ENCODE measurements around the gene AQP1.

The AQP1 gene

DNA sequence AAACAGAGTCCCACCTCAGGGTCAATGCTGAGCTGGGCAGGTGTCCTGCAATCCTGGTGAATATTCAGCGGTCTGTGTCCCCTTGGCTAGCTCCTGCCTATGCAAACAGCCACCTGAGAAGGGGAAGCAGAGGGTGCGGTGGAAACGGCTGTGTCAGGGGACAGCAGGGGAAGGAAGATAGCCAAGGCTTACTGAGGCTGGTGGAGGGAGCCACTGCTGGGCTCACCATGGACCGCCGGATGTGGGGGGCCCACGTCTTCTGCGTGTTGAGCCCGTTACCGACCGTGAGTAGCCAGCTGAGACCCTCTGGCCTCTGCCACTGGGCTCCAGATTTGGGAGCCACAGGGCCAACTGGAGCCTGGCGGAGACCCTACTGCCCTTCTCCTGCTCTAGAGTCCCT, 52.2 kb downstream of the AQP1 start, which contains the start of gene GHRHR:
TSS of gene GHRHR (plus strand) at position 112 of the 400 bp plus-strand sequence. CDS start at position 228, 116 bp downstream.
- intact Hi-C loops (cut with DNase I) = no loop called here
- DNase-seq = peak in 1 of 42 donors; percentile 27

DNA sequence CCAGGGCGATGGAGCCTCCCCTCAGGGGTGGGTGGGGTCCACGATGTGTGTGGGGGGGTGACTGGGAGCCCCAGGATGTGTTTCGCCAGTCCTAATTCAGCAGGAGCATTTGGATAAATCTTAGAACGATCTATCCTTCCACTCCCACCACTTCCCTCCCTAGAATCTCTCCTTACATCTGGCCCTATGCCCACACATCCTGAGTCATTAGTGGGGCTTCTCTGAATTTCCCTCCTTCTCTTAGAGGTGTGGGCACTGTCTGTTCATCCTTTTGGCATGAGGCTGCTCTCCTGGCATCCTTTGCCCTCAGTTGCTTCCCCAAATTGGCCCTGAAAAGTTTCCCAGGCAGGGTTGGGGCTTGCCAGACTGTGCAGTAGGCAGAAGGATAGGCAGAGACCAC, 53.7 kb downstream of the AQP1 start:
- peak in 1 of 42 donors; percentile 40 for DNase-seq
- intact Hi-C loops (cut with DNase I) = no loop called here

DNA sequence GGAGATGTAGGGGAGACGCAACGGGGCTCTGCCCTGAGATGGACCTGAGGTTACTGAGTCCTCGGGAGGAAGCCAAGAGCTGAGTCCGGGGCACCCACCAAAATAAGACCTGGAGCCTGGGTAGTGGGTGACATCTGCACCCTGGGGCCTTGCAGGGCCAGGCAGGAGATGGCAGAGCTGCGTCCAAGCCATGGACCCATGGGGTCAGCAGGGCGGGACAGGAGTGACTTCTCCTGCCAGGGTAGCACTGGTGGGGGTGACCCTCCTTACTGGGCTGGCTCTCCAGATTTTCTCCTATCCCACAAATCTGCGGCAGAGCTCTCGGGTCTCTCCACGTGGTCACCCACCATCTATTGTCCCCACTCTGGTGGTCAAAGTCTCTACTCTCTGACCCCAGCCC, 54.2 kb downstream of the AQP1 start:
- intact Hi-C loops (cut with DNase I) = no loop called here
- DNase-seq = peak in 1 of 42 donors; percentile 31

DNA sequence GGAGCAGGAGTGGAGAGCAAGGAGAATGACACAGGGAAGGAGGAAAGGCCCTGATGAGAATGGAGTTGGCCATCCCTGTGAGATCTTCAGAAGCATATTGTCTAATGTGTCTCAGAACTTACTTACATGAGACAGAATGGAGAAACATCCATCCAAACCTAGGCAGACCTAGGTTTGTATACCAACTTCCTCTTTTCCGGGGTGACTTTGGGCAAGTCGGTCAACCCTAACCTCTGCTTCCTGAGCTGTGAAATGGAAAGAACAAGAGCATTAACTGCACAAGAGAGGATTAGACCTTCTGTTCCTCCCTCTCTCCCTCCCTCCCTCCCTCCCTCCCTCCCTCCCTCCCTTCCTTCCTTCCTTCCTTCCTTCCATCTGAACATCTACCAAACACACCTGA, 56.6 kb downstream of the AQP1 start:
- intact Hi-C loops (cut with DNase I) = no loop called here
- DNase-seq = no peak

- intact Hi-C loops (cut with DNase I) = no loop called here
- DNase-seq = peak in 1 of 42 donors; percentile 27
Observed at GRCh38 chr7:30968747-30969603, 57.3 kb downstream of the AQP1 start.

- intact Hi-C loops (cut with DNase I) = no loop called here
- DNase-seq = peak in 1 of 42 donors; percentile 24
Observed at GRCh38 chr7:30969604-30969970, 57.9 kb downstream of the AQP1 start.

DNA sequence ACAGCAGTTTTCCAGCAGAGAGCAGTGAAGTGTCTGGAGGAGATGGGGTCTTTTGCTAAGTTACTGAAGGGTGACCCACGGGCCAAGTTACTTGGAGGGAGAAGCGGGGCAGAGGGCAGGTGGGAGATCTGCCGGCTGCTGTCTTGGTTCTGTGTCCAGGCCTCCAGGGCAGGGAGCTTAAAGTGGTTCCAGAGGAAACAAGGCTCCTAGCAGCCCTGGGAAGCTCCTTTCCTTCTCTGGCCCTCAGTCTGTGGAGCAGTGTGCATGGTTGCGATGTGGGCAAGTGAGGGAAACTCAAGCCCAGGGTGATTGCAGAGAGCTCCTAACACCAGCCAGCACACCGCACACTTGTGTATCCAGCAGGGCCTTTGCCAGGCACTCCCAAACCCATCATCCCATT, 58.4 kb downstream of the AQP1 start:
- intact Hi-C loops (cut with DNase I) = loop anchor here (10.0 kb wide), 1 partner anchor 165 kb away; no protein-coding TSS in a partner anchor

DNA sequence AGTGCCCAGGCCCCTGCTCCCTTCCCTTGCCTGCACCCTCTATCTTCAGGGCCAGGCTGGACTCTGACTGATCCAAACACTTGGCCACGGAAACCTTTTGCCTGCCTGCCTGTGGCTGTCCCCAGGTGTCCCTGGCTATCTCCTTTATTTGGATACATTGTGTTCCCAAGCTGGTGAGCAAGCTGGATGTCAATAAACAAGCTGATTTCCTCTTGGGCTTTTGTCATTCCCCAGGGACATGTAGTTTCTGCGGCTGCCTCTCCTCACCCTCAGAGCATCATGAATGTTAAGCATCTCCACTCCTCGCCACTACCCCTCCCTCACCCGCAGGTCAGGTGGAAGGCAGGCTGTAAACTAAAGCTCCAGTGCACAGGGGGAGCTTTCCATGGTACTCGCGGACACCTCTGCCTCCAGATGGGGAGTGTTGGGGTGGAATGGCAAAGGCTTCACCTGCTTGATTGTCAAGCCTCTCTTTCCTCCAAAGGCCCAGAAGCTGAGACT, 59.0 kb downstream of the AQP1 start:
- intact Hi-C loops (cut with DNase I) = loop anchor here (10.0 kb wide), 1 partner anchor 166 kb away; no protein-coding TSS in a partner anchor

More for the DNA sequence above, 58.4 kb downstream of the AQP1 start:
- DNase-seq = peak in 2 of 42 donors; percentile 3 to 28

GRCh38 chr7:30971440-30971839, 59.8 kb downstream of the AQP1 start:
- peak in 2 of 42 donors; percentile 0 to 5 for DNase-seq
- intact Hi-C loops (cut with DNase I) = loop anchor here (10.0 kb wide), 1 partner anchor 167 kb away; no protein-coding TSS in a partner anchor

More for the DNA sequence above, 59.0 kb downstream of the AQP1 start:
- DNase-seq = peak in 2 of 42 donors; percentile 19 to 24

DNA sequence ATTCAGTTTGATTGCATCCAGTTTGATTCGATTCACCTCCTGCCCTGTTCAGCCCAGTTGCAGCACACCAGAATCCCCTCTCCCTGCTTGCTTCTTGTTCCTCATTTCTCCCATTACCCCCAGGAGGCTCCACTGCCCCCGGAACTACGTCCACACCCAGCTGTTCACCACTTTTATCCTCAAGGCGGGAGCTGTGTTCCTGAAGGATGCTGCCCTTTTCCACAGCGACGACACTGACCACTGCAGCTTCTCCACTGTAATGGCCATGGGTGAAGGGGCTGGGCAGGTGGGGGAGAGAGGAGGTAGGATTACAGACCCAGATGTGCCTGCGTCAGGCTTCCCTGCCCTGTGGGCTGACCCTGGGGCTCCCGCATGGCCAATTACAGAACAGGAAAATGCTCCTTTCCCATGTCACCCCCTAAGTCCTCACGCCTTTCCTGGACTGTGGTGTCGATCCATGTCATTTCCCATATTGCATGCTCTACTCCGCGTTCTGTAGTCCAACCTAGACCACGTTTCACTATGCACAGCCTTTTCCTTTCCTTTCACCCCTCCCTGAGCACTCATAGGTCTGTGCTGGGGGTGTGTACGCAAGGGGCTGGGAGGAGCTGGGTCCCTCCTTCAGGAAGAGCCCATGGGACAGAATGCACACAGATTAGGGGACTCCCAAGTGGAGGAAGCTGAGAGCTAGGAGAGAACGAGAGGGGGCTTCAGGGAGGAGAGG, 60.3 kb downstream of the AQP1 start:
- intact Hi-C loops (cut with DNase I) = loop anchor here (10.0 kb wide), 1 partner anchor 167 kb away; no protein-coding TSS in a partner anchor
- DNase-seq = peak in 2 of 42 donors; percentile 5 to 22

GRCh38 chr7:30973292-30973691, 61.6 kb downstream of the AQP1 start:
- DNase-seq = peak in 1 of 42 donors; percentile 6
- intact Hi-C loops (cut with DNase I) = loop anchor here (10.0 kb wide), 1 partner anchor 168 kb away; no protein-coding TSS in a partner anchor

DNA sequence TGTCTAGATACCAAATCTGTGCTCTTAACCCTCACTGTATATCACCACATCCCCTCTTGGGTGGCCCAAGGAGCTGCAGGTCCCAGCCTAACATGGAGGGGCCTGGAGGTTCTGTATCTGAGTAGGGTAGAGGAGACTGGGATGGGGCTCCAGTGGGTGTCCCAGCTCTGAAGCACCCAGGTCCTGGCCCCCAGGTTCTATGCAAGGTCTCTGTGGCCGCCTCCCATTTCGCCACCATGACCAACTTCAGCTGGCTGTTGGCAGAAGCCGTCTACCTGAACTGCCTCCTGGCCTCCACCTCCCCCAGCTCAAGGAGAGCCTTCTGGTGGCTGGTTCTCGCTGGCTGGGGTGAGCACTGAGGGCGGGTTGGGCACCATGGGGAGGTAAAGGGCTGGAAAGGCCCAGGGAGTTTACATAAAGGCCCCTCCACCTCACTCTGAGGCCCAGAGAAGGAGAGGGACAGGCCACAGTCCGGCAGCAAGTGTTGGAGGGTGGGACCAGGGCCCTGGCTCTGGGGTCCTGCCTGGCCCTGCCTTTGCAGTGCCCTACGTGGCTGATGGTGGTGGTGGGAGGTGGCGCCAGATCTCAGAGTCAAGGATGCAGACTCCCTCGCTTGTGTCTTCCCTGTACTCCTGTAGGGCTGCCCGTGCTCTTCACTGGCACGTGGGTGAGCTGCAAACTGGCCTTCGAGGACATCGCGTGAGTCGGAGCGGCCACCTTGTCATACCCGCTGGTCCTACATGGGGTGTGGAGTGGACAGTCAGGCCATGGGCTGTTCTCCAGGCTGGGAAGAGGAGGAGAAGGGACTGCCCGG, 62.3 kb downstream of the AQP1 start:
- intact Hi-C loops (cut with DNase I) = loop anchor here (10.0 kb wide), 1 partner anchor 169 kb away; no protein-coding TSS in a partner anchor
- peak in 1 of 42 donors; percentile 6 for DNase-seq

GRCh38 chr7:30974605-30975255, 63.1 kb downstream of the AQP1 start:
- DNase-seq = peak in 8 of 42 donors; percentile 16 to 55 (median 36)
- intact Hi-C loops (cut with DNase I) = loop anchor here (10.0 kb wide), 1 partner anchor 170 kb away; no protein-coding TSS in a partner anchor

Measured in head of caudate nucleus (tissue), 42 donors.